HepG2 (cell line): ENCODE measurements around the gene MEF2A. TPM values are rescaled to one million over a fixed set of nuclear protein-coding genes. Genes with fewer than 3 reads are reported as not detected.
A peak's percentile ranks its signal among the peaks of the same experiment; 100 is the strongest.

Experiments used
- CBFB ChIP-seq: sonication (generic); formaldehyde crosslinking; IDR thresholded peaks from 2 replicates; pipeline ENCODE4 v1.4.0; 2020; ENCODE audit warnings: missing genetic modification reagents
- DNMT3B ChIP-seq: conservative IDR thresholded peaks from 2 replicates; pipeline ENCODE4 v1.6.1; 2016; ENCODE audit warnings: missing biosample characterization, control low read depth
- KDM3A ChIP-seq: IDR thresholded peaks from 2 replicates; pipeline ENCODE4 v1.6.1; 2018; ENCODE audit warnings: low read depth, missing compliant biosample characterization
- MTF2 ChIP-seq: sonication (generic); formaldehyde crosslinking; IDR thresholded peaks from 2 replicates; pipeline ENCODE4 v1.5.0; 2020; ENCODE audit warnings: missing genetic modification reagents, borderline replicate concordance
- MXD3 ChIP-seq: IDR thresholded peaks from 2 replicates; pipeline ENCODE4 v1.6.1; 2016; ENCODE audit warnings: mild to moderate bottlenecking, missing biosample characterization, missing genetic modification reagents
- NRL ChIP-seq: sonication (generic); formaldehyde crosslinking; IDR thresholded peaks from 2 replicates; pipeline ENCODE4 v1.5.0; 2020; ENCODE audit warnings: missing genetic modification reagents, mild to moderate bottlenecking, moderate library complexity, borderline replicate concordance
- RAD21 ChIP-seq: fragments of 450-650 bp; formaldehyde crosslinking; IDR thresholded peaks from 2 replicates; pipeline ENCODE4 v1.5.0; 2020; ENCODE audit warnings: mild to moderate bottlenecking
- STAT6 ChIP-seq: sonication (generic); formaldehyde crosslinking; IDR thresholded peaks from 2 replicates; pipeline ENCODE4 v1.4.0; 2020; ENCODE audit warnings: missing genetic modification reagents, mild to moderate bottlenecking, borderline replicate concordance
- ZNF296 ChIP-seq: sonication (generic); formaldehyde crosslinking; conservative IDR thresholded peaks from 2 replicates; pipeline ENCODE4 v1.5.0; 2020; ENCODE audit warnings: mild to moderate bottlenecking, missing genetic modification reagents
- polyA plus RNA-seq, 8 experiments: library from polyadenylated mRNA; depleted of rRNA in 3 of 8; stranded (reverse) in 7 of 8; unstranded in 1 of 8; fragments of >200 nt; fragmentation: Illumina TruSeq in 4 of 8; extraction: Trizol in 4 of 8; gene quantifications; 2 replicates each; pipeline versions ENCODE4 v1.2.1 to v1.2.3, GENCODE V29; 2011 to 2016; ENCODE audit warnings: low read depth in 4 of 8, missing spikeins in 1 of 8, mixed read lengths in 1 of 8; ENCODE audit not compliant: insufficient read depth in 1 of 8
- total RNA-seq, 5 experiments: library from RNA; depleted of rRNA; stranded (reverse); fragments of >200 nt; fragmentation: Illumina TruSeq; extraction: Trizol; gene quantifications; 2 replicates each; pipeline ENCODE4 v1.2.3, GENCODE V29; 2016; ENCODE audit warnings: low read depth in 1 of 5
- TF ChIP-seq, protein P1 (sequence below): sonication (generic); formaldehyde crosslinking; IDR thresholded peaks from 2 replicates; pipeline ENCODE4 v1.4.0; 2020; ENCODE audit warnings: missing genetic modification reagents
- TF ChIP-seq, protein P2 (sequence below): sonication (generic); formaldehyde crosslinking; IDR thresholded peaks from 2 replicates; pipeline ENCODE4 v1.4.0; 2020; ENCODE audit warnings: missing genetic modification reagents
- TF ChIP-seq, protein P3 (sequence below): sonication (generic); formaldehyde crosslinking; IDR thresholded peaks from 2 replicates; pipeline ENCODE4 v1.5.1; 2020; ENCODE audit warnings: mild to moderate bottlenecking, missing genetic modification reagents, borderline replicate concordance

Gene MEF2A
- total and polyA plus RNA-seq, 2 of the 13 experiments (the other 11 are each of a cell fraction or from before 2014, with no cell fraction given), result 15.2 to 24.4 TPM

- TF ChIP-seq, protein P1, sequence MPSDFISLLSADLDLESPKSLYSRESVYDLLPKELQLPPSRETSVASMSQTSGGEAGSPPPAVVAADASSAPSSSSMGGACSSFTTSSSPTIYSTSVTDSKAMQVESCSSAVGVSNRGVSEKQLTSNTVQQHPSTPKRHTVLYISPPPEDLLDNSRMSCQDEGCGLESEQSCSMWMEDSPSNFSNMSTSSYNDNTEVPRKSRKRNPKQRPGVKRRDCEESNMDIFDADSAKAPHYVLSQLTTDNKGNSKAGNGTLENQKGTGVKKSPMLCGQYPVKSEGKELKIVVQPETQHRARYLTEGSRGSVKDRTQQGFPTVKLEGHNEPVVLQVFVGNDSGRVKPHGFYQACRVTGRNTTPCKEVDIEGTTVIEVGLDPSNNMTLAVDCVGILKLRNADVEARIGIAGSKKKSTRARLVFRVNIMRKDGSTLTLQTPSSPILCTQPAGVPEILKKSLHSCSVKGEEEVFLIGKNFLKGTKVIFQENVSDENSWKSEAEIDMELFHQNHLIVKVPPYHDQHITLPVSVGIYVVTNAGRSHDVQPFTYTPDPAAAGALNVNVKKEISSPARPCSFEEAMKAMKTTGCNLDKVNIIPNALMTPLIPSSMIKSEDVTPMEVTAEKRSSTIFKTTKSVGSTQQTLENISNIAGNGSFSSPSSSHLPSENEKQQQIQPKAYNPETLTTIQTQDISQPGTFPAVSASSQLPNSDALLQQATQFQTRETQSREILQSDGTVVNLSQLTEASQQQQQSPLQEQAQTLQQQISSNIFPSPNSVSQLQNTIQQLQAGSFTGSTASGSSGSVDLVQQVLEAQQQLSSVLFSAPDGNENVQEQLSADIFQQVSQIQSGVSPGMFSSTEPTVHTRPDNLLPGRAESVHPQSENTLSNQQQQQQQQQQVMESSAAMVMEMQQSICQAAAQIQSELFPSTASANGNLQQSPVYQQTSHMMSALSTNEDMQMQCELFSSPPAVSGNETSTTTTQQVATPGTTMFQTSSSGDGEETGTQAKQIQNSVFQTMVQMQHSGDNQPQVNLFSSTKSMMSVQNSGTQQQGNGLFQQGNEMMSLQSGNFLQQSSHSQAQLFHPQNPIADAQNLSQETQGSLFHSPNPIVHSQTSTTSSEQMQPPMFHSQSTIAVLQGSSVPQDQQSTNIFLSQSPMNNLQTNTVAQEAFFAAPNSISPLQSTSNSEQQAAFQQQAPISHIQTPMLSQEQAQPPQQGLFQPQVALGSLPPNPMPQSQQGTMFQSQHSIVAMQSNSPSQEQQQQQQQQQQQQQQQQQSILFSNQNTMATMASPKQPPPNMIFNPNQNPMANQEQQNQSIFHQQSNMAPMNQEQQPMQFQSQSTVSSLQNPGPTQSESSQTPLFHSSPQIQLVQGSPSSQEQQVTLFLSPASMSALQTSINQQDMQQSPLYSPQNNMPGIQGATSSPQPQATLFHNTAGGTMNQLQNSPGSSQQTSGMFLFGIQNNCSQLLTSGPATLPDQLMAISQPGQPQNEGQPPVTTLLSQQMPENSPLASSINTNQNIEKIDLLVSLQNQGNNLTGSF (CRISPR knock-in tag), result no peak
- TF ChIP-seq MTF2 (CRISPR knock-in tag), result no peak
- TF ChIP-seq, protein P2, sequence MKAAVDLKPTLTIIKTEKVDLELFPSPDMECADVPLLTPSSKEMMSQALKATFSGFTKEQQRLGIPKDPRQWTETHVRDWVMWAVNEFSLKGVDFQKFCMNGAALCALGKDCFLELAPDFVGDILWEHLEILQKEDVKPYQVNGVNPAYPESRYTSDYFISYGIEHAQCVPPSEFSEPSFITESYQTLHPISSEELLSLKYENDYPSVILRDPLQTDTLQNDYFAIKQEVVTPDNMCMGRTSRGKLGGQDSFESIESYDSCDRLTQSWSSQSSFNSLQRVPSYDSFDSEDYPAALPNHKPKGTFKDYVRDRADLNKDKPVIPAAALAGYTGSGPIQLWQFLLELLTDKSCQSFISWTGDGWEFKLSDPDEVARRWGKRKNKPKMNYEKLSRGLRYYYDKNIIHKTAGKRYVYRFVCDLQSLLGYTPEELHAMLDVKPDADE (CRISPR knock-in tag), result 0 out of 2 replicates have a peak, but pooled peaks have one; percentile 73
- peak; percentile 40; the same call in 1 of the 2 replicates for TF ChIP-seq RAD21 (CRISPR knock-in tag)
- no peak for TF ChIP-seq ZNF296 (CRISPR knock-in tag)
- peak; percentile 33; the same call in 1 of the 2 replicates for TF ChIP-seq MXD3 (CRISPR knock-in tag)
- TF ChIP-seq DNMT3B, result no peak
- peak; percentile 67; the same call in 1 of the 2 replicates for TF ChIP-seq NRL (CRISPR knock-in tag)
- TF ChIP-seq CBFB (CRISPR knock-in tag), result no peak
- TF ChIP-seq KDM3A (CRISPR knock-in tag), result no peak
- TF ChIP-seq, protein P3, sequence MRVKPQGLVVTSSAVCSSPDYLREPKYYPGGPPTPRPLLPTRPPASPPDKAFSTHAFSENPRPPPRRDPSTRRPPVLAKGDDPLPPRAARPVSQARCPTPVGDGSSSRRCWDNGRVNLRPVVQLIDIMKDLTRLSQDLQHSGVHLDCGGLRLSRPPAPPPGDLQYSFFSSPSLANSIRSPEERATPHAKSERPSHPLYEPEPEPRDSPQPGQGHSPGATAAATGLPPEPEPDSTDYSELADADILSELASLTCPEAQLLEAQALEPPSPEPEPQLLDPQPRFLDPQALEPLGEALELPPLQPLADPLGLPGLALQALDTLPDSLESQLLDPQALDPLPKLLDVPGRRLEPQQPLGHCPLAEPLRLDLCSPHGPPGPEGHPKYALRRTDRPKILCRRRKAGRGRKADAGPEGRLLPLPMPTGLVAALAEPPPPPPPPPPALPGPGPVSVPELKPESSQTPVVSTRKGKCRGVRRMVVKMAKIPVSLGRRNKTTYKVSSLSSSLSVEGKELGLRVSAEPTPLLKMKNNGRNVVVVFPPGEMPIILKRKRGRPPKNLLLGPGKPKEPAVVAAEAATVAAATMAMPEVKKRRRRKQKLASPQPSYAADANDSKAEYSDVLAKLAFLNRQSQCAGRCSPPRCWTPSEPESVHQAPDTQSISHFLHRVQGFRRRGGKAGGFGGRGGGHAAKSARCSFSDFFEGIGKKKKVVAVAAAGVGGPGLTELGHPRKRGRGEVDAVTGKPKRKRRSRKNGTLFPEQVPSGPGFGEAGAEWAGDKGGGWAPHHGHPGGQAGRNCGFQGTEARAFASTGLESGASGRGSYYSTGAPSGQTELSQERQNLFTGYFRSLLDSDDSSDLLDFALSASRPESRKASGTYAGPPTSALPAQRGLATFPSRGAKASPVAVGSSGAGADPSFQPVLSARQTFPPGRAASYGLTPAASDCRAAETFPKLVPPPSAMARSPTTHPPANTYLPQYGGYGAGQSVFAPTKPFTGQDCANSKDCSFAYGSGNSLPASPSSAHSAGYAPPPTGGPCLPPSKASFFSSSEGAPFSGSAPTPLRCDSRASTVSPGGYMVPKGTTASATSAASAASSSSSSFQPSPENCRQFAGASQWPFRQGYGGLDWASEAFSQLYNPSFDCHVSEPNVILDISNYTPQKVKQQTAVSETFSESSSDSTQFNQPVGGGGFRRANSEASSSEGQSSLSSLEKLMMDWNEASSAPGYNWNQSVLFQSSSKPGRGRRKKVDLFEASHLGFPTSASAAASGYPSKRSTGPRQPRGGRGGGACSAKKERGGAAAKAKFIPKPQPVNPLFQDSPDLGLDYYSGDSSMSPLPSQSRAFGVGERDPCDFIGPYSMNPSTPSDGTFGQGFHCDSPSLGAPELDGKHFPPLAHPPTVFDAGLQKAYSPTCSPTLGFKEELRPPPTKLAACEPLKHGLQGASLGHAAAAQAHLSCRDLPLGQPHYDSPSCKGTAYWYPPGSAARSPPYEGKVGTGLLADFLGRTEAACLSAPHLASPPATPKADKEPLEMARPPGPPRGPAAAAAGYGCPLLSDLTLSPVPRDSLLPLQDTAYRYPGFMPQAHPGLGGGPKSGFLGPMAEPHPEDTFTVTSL (CRISPR knock-in tag), result no peak
- no peak for TF ChIP-seq STAT6 (CRISPR knock-in tag)
Measured at GRCh38 chr15:99565299-99566156, at the start of gene MEF2A (continued).
